ENCODE data around the gene PRDM16. TPM values are rescaled to one million over a fixed set of nuclear protein-coding genes. Genes with fewer than 3 reads are reported as not detected.
A peak's percentile ranks its signal among the peaks of the same experiment; 100 is the strongest.

The PRDM16 gene
- total RNA-seq, 1 experiment from 2014 or later = 0.17 TPM

DNA sequence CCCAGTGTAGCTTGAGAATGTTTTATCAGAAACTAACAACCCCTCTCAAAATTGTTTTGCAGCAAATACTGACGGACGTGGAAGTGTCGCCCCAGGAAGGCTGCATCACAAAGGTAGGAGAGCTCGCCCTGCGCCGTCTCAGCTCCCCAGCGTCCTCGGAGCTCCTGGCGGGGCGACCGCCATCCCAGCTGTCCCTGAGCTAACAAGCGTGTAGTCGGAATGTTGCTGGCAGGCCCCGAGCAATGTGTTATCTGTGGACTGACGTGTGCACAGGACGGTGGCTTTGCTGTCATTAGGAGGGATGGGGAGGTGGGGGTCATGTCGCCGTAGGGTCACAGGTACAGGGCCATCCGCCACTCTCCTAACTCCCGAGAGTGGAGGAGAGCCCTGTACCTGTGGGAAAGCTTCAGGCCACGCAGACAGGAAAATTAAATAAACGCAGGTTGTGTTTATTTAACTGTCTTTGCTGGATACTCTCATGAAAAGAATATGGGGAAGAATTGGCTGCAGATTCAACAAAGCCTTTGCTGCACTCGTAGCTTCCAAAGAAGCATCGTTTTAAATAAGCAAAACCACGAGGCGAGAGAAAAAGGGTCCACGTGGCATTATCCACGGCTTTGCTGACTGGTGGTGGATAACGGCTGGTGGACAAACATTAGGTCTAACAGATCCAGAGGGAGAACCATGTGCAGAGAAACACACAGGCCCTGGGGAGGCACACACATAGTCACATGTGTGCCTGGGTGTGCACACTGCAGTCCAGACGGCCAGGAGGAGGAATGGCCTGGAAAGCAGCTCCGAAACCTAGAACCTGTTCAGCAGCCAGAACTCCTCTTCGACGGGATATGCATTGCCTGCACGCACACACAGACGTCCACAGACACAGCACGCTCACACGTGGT, 175.3 kb downstream of the PRDM16 start:
- TF ChIP-seq, protein P1, sequence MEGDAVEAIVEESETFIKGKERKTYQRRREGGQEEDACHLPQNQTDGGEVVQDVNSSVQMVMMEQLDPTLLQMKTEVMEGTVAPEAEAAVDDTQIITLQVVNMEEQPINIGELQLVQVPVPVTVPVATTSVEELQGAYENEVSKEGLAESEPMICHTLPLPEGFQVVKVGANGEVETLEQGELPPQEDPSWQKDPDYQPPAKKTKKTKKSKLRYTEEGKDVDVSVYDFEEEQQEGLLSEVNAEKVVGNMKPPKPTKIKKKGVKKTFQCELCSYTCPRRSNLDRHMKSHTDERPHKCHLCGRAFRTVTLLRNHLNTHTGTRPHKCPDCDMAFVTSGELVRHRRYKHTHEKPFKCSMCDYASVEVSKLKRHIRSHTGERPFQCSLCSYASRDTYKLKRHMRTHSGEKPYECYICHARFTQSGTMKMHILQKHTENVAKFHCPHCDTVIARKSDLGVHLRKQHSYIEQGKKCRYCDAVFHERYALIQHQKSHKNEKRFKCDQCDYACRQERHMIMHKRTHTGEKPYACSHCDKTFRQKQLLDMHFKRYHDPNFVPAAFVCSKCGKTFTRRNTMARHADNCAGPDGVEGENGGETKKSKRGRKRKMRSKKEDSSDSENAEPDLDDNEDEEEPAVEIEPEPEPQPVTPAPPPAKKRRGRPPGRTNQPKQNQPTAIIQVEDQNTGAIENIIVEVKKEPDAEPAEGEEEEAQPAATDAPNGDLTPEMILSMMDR (conservative IDR thresholded peaks at IDR 0.05) = no peak
- H4K5ac ChIP-seq (ENCODE audit: insufficient read length, low read depth, low read length) = no peak overlapping the region

More for the DNA sequence above, 175.3 kb downstream of the PRDM16 start:
- Histone ChIP-seq H3K79me2 (ENCODE audit: insufficient read depth, low read length) (no peaks in the 10 kb centered on the region), H3K79me1 (ENCODE audit: insufficient read depth, low read depth, low read length, poor library complexity, severe bottlenecking) (no peaks in the 10 kb centered on the region), H3T11ph (ENCODE audit: low read length) (no peak overlapping the region), H3K9ac (ENCODE audit: extremely low read depth, insufficient read length, low read length) (no peak overlapping the region), H4K8ac (replicated peaks; ENCODE audit: insufficient read length, low read depth, low read length) (no peak overlapping the region), H2BK120ac (ENCODE audit: low read depth, low read length, poor library complexity, severe bottlenecking) (no peak overlapping the region), H3K27me3 (ENCODE audit: insufficient read depth, low read length) (no peaks in the 10 kb centered on the region; the same call in 1 of the 2 replicates), H3K4me1 (ENCODE audit: insufficient read depth, low read length) (no peaks in the 10 kb centered on the region), H3K23me2 (ENCODE audit: insufficient read length, low read depth, low read length, poor library complexity, severe bottlenecking) (no peaks in the 10 kb centered on the region), H2AFZ (ENCODE audit: low read length) (no peak overlapping the region), H2BK15ac (ENCODE audit: low read depth, low read length) (no peak overlapping the region), H4K91ac (ENCODE audit: insufficient read length, low read depth, low read length) (no peak overlapping the region), H3K9me3 (ENCODE audit: control insufficient read depth, low read depth, low read length) (no peaks in the 10 kb centered on the region), H2AK5ac (ENCODE audit: insufficient read length, low read length) (no peak overlapping the region), H3K14ac (ENCODE audit: insufficient read depth, low read length) (no peak overlapping the region), H3K23ac (ENCODE audit: insufficient read length, low read depth, low read length) (no peak overlapping the region), H3K56ac (ENCODE audit: insufficient read length, low read depth, low read length) (no peak overlapping the region), H3K4me2 (ENCODE audit: insufficient read depth, insufficient read length, low read length) (no peak overlapping the region), H4K20me1 (ENCODE audit: control insufficient read depth, insufficient read depth, insufficient read length) (no peaks in the 10 kb centered on the region), H2BK5ac (ENCODE audit: insufficient read length, low read length) (no peak overlapping the region), H3K27ac (ENCODE audit: insufficient read length, low read depth, low read length) (no peak overlapping the region), H2BK20ac (ENCODE audit: low read depth, low read length, poor library complexity, severe bottlenecking) (no peak overlapping the region), H2BK12ac (ENCODE audit: insufficient read length, low read depth, low read length) (no peak overlapping the region), H3K18ac (ENCODE audit: insufficient read length, low read depth, low read length) (no peak overlapping the region), H3K4ac (ENCODE audit: low read depth, low read length) (no peak overlapping the region)
- Mint-ChIP-seq H3K4me1 (peaks cover 4 to 22% of the 10 kb centered on the region in 2 experiments), H3K27ac (no peak overlapping the region; a peak in 1 of 7 replicates), H3K9me3 (no peaks in the 10 kb centered on the region), H3K4me3 (peak overlapping the region in 1 of 2 experiments; percentile 31; a peak in 1 of 5 replicates), H3K27me3 (ENCODE audit: low read depth) (peaks cover 26% of the 10 kb centered on the region), H3K36me3 (ENCODE audit: insufficient read depth in 1 of 3, low read depth in 3 of 3) (no peaks in the 10 kb centered on the region)
- WGBS (ENCODE audit: extremely low coverage, insufficient read length, low lambda C conversion rate) = no CpG with 5 or more reads among the region's 37 CpGs
- DNase-seq = no peak

All from H9 (cell line).